ENCODE measurements around the gene AGL.

GRCh38 chr1:99934801-99935200 is 84.6 kb downstream of the AGL start:
- TF ChIP-seq POLR2A (IDR thresholded peaks at IDR 0.05) (no peak), CTCF (IDR thresholded peaks at IDR 0.05) (no peak)
